ENCODE results near the gene SLC66A1. TPM values are rescaled to one million over a fixed set of nuclear protein-coding genes. Genes with fewer than 3 reads are reported as not detected.

The SLC66A1 gene
- total RNA-seq, 3 donors from 2014 or later: 11.3 to 16.2 (median 13.6) TPM

DNA sequence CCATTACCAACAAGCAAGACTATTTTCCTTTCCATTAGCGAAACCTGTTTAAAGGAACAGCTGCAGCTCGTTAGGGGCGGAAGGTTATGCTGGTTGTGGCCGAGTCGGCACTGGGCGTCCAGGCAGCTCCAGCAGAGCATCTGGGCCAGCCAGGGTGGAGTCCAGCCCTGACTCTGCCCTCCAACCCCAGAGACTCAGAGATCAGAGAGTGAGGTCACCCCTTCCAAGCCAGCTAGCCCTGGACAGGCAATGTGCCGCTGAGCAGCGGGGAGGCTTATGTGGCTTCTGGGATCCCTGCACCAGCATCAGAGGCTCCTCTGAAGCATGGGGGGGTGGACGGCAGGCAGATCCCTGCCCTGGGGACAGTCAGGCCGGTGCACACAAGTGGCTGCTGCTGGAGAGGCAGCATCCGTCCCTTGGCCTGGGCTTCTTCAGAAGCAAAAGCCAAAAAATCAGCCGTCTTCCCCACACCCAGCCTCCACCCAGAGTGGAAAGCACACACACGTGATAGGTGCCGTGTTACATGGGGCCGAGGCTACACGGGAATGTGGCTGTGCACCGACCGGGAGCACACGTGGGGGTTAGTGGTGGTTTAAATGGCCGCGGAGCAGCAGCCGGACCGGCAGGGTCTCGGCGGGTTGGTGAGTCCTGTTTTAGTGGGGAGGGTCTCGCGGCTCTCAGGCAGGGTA, 30.1 kb downstream of the SLC66A1 start:
- peaks cover 14% of the 10 kb centered on the region for H3K36me3 ChIP-seq (ENCODE audit: low read depth)
- intact Hi-C loops (cut with DNase I, micrococcal nuclease): loop anchor here in 1 of 2 donors (10.0 kb wide), 1 partner anchor 313 kb away; no protein-coding TSS in a partner anchor
- H3K9me3 ChIP-seq: no peaks in the 10 kb centered on the region
- no peak for DNase-seq
- H3K4me3 ChIP-seq: no peak overlapping the region
- TF ChIP-seq, protein P1, sequence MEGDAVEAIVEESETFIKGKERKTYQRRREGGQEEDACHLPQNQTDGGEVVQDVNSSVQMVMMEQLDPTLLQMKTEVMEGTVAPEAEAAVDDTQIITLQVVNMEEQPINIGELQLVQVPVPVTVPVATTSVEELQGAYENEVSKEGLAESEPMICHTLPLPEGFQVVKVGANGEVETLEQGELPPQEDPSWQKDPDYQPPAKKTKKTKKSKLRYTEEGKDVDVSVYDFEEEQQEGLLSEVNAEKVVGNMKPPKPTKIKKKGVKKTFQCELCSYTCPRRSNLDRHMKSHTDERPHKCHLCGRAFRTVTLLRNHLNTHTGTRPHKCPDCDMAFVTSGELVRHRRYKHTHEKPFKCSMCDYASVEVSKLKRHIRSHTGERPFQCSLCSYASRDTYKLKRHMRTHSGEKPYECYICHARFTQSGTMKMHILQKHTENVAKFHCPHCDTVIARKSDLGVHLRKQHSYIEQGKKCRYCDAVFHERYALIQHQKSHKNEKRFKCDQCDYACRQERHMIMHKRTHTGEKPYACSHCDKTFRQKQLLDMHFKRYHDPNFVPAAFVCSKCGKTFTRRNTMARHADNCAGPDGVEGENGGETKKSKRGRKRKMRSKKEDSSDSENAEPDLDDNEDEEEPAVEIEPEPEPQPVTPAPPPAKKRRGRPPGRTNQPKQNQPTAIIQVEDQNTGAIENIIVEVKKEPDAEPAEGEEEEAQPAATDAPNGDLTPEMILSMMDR (IDR thresholded peaks at IDR 0.05): no peak
- ATAC-seq: no peak
- no peaks in the 10 kb centered on the region for H3K4me1 ChIP-seq (ENCODE audit: low read depth)

DNA sequence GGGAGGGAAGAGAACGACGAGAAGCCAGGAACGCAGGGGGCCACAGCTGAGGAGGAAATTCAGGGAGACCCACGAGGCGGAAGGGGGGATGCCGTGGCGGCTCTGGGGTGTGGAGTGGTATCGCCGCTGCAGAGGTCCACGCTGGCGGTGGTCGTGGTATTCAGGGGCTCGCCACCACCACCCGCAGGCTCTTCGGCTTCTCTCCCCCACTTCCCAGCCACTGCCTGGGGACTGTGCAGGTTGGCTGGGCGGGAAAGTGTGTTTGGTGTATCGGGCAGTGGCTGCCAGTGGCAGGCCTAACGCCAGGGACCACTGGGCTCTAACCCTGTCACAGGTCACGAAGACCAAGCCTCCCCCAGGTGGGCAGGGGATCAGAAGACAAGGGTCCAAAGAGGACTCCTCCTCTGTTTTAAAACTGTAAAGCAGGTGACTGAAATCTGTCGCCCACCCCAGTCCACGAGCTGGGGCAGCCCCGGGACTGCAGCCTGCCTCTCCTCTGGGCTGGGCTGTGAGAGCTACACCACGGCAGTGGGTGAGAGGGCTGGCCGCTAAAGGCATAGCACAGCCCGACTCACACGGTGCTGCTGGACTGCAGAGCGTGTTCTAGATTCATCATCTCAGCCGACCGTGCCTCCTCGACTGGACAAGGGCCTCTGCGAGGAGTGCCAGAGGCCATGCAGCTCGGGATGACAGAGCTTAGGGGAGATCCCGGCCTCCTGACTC, 30.9 kb downstream of the SLC66A1 start:
- DNase-seq: no peak
- H3K4me1 ChIP-seq (ENCODE audit: low read depth): no peaks in the 10 kb centered on the region
- no peak for ATAC-seq
- intact Hi-C loops (cut with DNase I, micrococcal nuclease): loop anchor here in 1 of 2 donors (10.0 kb wide), 1 partner anchor 312 kb away; no protein-coding TSS in a partner anchor
- peaks cover 14% of the 10 kb centered on the region for H3K36me3 ChIP-seq (ENCODE audit: low read depth)
- TF ChIP-seq, protein P1 (IDR thresholded peaks at IDR 0.05): no peak
- H3K4me3 ChIP-seq: no peak overlapping the region
- no peaks in the 10 kb centered on the region for H3K9me3 ChIP-seq

DNA sequence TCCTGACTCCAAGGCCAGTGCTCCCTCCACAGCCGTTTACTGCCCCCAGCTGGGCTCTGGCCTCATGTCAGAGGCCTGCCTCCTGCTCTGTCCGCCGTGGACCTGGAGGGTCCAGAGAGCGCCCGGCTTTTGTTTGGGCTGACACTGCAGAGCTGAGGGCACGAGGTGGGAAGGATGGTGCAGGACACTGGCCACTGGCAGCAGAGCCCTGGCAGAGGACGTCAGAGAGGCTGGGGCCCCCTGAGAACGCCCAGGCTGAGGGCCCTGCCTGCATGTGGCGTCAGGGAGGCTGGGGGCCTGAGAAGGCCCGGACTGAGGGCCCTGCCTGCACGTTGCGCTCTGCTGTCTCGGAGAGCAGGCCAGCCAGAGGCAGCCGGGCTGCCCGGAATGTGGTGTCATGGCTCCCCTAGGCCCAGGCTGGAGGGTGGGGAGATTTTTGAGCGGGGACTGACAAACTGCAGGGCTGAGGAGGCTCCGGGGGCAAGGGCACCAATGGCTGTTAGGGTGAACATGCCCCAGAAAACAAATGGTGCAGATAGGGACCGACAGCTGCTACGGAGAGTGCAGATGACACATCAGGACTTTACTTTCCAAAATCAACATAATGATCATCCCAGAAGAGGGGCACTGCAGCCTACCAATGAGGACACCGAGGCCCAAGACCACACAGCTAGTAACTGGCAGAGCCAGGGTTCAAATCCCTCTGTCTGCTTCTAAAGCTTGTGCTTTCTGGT, 31.7 kb downstream of the SLC66A1 start:
- H3K9me3 ChIP-seq: no peaks in the 10 kb centered on the region
- H3K4me1 ChIP-seq (ENCODE audit: low read depth): no peaks in the 10 kb centered on the region
- peaks cover 14% of the 10 kb centered on the region for H3K36me3 ChIP-seq (ENCODE audit: low read depth)
- ATAC-seq (no peak), DNase-seq (no peak)
- no peak overlapping the region for H3K4me3 ChIP-seq
- TF ChIP-seq, protein P1 (IDR thresholded peaks at IDR 0.05): no peak
- intact Hi-C loops (cut with DNase I, micrococcal nuclease): loop anchor here in 1 of 2 donors (10.0 kb wide), 1 partner anchor 311 kb away; no protein-coding TSS in a partner anchor

DNA sequence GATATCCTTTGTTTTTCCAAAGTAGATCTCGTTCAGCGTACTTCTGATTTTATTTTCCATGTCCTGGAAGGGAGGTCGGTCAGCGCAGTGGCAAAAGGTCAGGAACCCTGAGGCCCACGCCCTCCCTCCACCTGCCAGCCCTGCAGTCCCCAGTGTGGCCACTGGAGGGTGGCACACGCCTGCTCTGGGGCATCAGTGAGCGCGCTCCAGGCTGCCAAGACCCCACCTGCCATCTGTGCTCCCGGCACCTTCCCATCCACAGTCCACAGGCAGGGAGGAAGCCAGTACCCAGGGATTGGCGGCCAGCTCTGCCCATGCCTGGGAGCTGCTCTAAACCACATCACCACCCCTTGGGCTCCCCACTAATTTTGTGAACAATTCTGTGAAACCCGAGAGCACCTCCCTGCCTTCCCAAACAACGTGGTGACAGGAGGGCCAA, 32.3 kb downstream of the SLC66A1 start:
- TF ChIP-seq, protein P1 (IDR thresholded peaks at IDR 0.05): peak; percentile 85
- no peaks in the 10 kb centered on the region for H3K9me3 ChIP-seq
- peak; percentile 84 for ATAC-seq
- peak; percentile 72 to 78 (median 73) for DNase-seq
- no peak overlapping the region for H3K4me3 ChIP-seq
- peaks cover 14% of the 10 kb centered on the region for H3K36me3 ChIP-seq (ENCODE audit: low read depth)
- intact Hi-C loops (cut with DNase I, micrococcal nuclease): loop anchor here in 1 of 2 donors (10.0 kb wide), 1 partner anchor 310 kb away; no protein-coding TSS in a partner anchor
- no peaks in the 10 kb centered on the region for H3K4me1 ChIP-seq (ENCODE audit: low read depth)

DNA sequence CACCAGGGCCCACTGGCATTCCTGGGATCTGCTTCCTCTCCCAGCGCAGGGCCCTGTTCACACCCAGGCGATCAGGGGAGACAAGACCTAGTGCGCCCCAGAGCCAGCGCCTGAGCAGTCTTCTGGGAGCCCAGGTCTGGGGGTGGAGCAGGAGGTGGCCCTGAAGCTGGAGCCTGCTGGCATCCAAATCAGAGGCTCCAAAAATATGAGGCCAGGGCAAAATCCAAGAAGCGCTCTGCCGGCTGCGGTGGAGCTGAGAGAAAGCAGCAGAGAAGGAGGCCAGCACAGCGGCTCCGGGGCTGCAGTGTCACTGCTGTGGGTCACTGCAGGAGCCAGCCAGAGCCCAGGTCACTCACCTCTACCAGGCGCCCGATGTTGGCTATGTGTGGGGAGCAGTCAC, 32.7 kb downstream of the SLC66A1 start:
- TF ChIP-seq, protein P1 (IDR thresholded peaks at IDR 0.05): no peak
- Histone ChIP-seq H3K4me1 (ENCODE audit: low read depth) (no peaks in the 10 kb centered on the region), H3K9me3 (no peaks in the 10 kb centered on the region), H3K4me3 (no peak overlapping the region), H3K36me3 (ENCODE audit: low read depth) (peaks cover 14% of the 10 kb centered on the region)
- intact Hi-C loops (cut with DNase I, micrococcal nuclease): loop anchor here in 1 of 2 donors (10.0 kb wide), 1 partner anchor 310 kb away; no protein-coding TSS in a partner anchor
- ATAC-seq (no peak), DNase-seq (no peak)

Data from mucosa of descending colon (tissue), 3 donors.